GM19372 (cell line): ENCODE data around the gene YAF2.

Experiments
- ATAC-seq: cut with Tn5 transposase; IDR thresholded peaks from one replicate; pipeline ENCODE4 v1.9.1; 2021; ENCODE audit warnings: mild to moderate bottlenecking, low read depth, moderate library complexity; ENCODE audit not compliant: unreplicated experiment

The YAF2 gene

GRCh38 chr12:42161529-42161928 lies 76.5 kb downstream of the YAF2 start:
- ATAC-seq: no peak

GRCh38 chr12:42156232-42156631 lies 81.8 kb downstream of the YAF2 start:
- ATAC-seq: no peak

- ATAC-seq: no peak
Observed at GRCh38 chr12:42145552-42146215, 92.4 kb downstream of the YAF2 start.

- no peak for ATAC-seq
Observed at GRCh38 chr12:42145197-42145549, 92.9 kb downstream of the YAF2 start.

GRCh38 chr12:42144408-42145196 lies 93.4 kb downstream of the YAF2 start, which contains the start of gene GXYLT1:
Gene GXYLT1 (minus strand): TSS chr12:42144874. CDS start chr12:42144646, 228 bp downstream.
- ATAC-seq: peak; percentile 89

- ATAC-seq: no peak
Observed at GRCh38 chr12:42144158-42144407, 94.0 kb downstream of the YAF2 start.

- no peak for ATAC-seq
Observed at GRCh38 chr12:42143452-42144157, 94.4 kb downstream of the YAF2 start.

- no peak for ATAC-seq
Observed at GRCh38 chr12:42141981-42142606, 96.0 kb downstream of the YAF2 start.

GRCh38 chr12:42140901-42141300 lies 97.1 kb downstream of the YAF2 start:
- no peak for ATAC-seq

GRCh38 chr12:42135259-42135814 lies 102.7 kb downstream of the YAF2 start:
- ATAC-seq: no peak

GRCh38 chr12:42130672-42131402 lies 107.2 kb downstream of the YAF2 start:
- no peak for ATAC-seq

GRCh38 chr12:42129595-42130204 lies 108.3 kb downstream of the YAF2 start:
- no peak for ATAC-seq

- no peak for ATAC-seq
Observed at GRCh38 chr12:42128888-42129287, 109.2 kb downstream of the YAF2 start.

- no peak for ATAC-seq
Observed at GRCh38 chr12:42128327-42128726, 109.7 kb downstream of the YAF2 start.

- no peak for ATAC-seq
Observed at GRCh38 chr12:42126963-42127362, 111.1 kb downstream of the YAF2 start.

GRCh38 chr12:42125388-42125767 lies 112.7 kb downstream of the YAF2 start:
- no peak for ATAC-seq

GRCh38 chr12:42124764-42125387 lies 113.2 kb downstream of the YAF2 start:
- ATAC-seq: no peak

- no peak for ATAC-seq
Observed at GRCh38 chr12:42119085-42119633, 118.9 kb downstream of the YAF2 start.
